NCI-H128 (cell line): Measurements from ENCODE around the gene CACHD1.

Experiments
- DNase-seq: peaks from one replicate; lab custom pipeline; 2025; ENCODE audit not compliant: unreplicated experiment; lab: John Stamatoyannopoulos, UW

The CACHD1 gene

GRCh38 chr1:64546013-64546412, 76.1 kb downstream of the CACHD1 start:
- no peak for DNase-seq

GRCh38 chr1:64549464-64550239, 79.7 kb downstream of the CACHD1 start:
- DNase-seq = no peak

- peak; percentile 41 for DNase-seq
These were observed 80.6 kb downstream of the CACHD1 start for GRCh38 chr1:64550510-64550909.

- DNase-seq = no peak
These were observed 81.1 kb downstream of the CACHD1 start for GRCh38 chr1:64550946-64551605.

- no peak for DNase-seq
These were observed 83.4 kb downstream of the CACHD1 start for GRCh38 chr1:64553285-64553684.

- no peak for DNase-seq
These were observed 86.0 kb downstream of the CACHD1 start for GRCh38 chr1:64555947-64556346.

GRCh38 chr1:64561993-64562392, 92.1 kb downstream of the CACHD1 start:
- no peak for DNase-seq

- DNase-seq = no peak
These were observed 94.1 kb downstream of the CACHD1 start for GRCh38 chr1:64563958-64564565.

GRCh38 chr1:64564891-64565290, 95.0 kb downstream of the CACHD1 start:
- DNase-seq = no peak

- no peak for DNase-seq
These were observed 97.7 kb downstream of the CACHD1 start for GRCh38 chr1:64567426-64568170.

- DNase-seq = no peak
These were observed 98.2 kb downstream of the CACHD1 start for GRCh38 chr1:64568171-64568450.

GRCh38 chr1:64569411-64569810, 99.5 kb downstream of the CACHD1 start:
- DNase-seq = no peak

- DNase-seq = no peak
These were observed 100.4 kb downstream of the CACHD1 start for GRCh38 chr1:64570267-64570855.

- no peak for DNase-seq
These were observed 102.4 kb downstream of the CACHD1 start for GRCh38 chr1:64572222-64572900.

GRCh38 chr1:64574301-64574700, 104.4 kb downstream of the CACHD1 start:
- DNase-seq = no peak

- DNase-seq = no peak
These were observed 106.2 kb downstream of the CACHD1 start for GRCh38 chr1:64575881-64576676.

- DNase-seq = no peak
These were observed 108.5 kb downstream of the CACHD1 start for GRCh38 chr1:64578270-64578973.

GRCh38 chr1:64579767-64580166, 109.8 kb downstream of the CACHD1 start:
- no peak for DNase-seq

- no peak for DNase-seq
These were observed 111.4 kb downstream of the CACHD1 start for GRCh38 chr1:64581135-64581842.
